ENCODE measurements around the gene TNFSF13.

The TNFSF13 gene

GRCh38 chr17:7587420-7588151, 29.0 kb downstream of the TNFSF13 start:
- TF ChIP-seq CTCF (conservative IDR thresholded peaks at IDR 0.05; ENCODE audit: low read depth, low read length): peak; percentile 9
- peak; percentile 36 for DNase-seq (ENCODE audit: low read depth)
- peak overlapping the region; percentile 8 for H3K4me3 ChIP-seq (ENCODE audit: low read length)

- DNase-seq (ENCODE audit: low read depth): no peak
- TF ChIP-seq CTCF (conservative IDR thresholded peaks at IDR 0.05; ENCODE audit: low read depth, low read length): no peak
- peak overlapping the region; percentile 39 for H3K4me3 ChIP-seq (ENCODE audit: low read length)
Observed at GRCh38 chr17:7588553-7589203, 30.1 kb downstream of the TNFSF13 start.

- peak overlapping the region; percentile 39 for H3K4me3 ChIP-seq (ENCODE audit: low read length)
- peak; percentile 43 for DNase-seq (ENCODE audit: low read depth)
- TF ChIP-seq CTCF (conservative IDR thresholded peaks at IDR 0.05; ENCODE audit: low read depth, low read length): peak; percentile 90
Observed at GRCh38 chr17:7589204-7589868, 30.8 kb downstream of the TNFSF13 start.

GRCh38 chr17:7589891-7590691, 31.5 kb downstream of the TNFSF13 start, which contains the start of gene SOX15:
Gene SOX15, minus strand, starts transcription at chr17:7590094. Its CDS starts 418 bp downstream, at chr17:7589676.
- TF ChIP-seq CTCF (conservative IDR thresholded peaks at IDR 0.05; ENCODE audit: low read depth, low read length): no peak
- H3K4me3 ChIP-seq (ENCODE audit: low read length): peak within 1 kb of the TSS; percentile 39
- DNase-seq (ENCODE audit: low read depth): no peak

- DNase-seq (ENCODE audit: low read depth): peak; percentile 91
- no peak overlapping the region for H3K4me3 ChIP-seq (ENCODE audit: low read length)
- TF ChIP-seq CTCF (conservative IDR thresholded peaks at IDR 0.05; ENCODE audit: low read depth, low read length): no peak
Observed at GRCh38 chr17:7590743-7591142, 32.2 kb downstream of the TNFSF13 start.

- no peak overlapping the region for H3K4me3 ChIP-seq (ENCODE audit: low read length)
- TF ChIP-seq CTCF (conservative IDR thresholded peaks at IDR 0.05; ENCODE audit: low read depth, low read length): no peak
- DNase-seq (ENCODE audit: low read depth): no peak
Observed at GRCh38 chr17:7591596-7591995, 33.0 kb downstream of the TNFSF13 start.

Measured in retinal pigment epithelial cell (primary cell).